C4-2B (cell line): ENCODE measurements around the gene RAB44.

Experiments used
- ZFX ChIP-seq: fragments of 450-650 bp; IDR thresholded peaks from 2 replicates; pipeline ENCODE4 v1.6.1; 2017
- TF ChIP-seq, protein P1 (sequence below): fragments of 450-650 bp; conservative IDR thresholded peaks from 2 replicates; pipeline ENCODE4 v1.5.1; 2017; ENCODE audit warnings: mild to moderate bottlenecking

GRCh38 chr6:36728289-36729160 is 30.9 kb downstream of the RAB44 start:
- TF ChIP-seq, protein P1, sequence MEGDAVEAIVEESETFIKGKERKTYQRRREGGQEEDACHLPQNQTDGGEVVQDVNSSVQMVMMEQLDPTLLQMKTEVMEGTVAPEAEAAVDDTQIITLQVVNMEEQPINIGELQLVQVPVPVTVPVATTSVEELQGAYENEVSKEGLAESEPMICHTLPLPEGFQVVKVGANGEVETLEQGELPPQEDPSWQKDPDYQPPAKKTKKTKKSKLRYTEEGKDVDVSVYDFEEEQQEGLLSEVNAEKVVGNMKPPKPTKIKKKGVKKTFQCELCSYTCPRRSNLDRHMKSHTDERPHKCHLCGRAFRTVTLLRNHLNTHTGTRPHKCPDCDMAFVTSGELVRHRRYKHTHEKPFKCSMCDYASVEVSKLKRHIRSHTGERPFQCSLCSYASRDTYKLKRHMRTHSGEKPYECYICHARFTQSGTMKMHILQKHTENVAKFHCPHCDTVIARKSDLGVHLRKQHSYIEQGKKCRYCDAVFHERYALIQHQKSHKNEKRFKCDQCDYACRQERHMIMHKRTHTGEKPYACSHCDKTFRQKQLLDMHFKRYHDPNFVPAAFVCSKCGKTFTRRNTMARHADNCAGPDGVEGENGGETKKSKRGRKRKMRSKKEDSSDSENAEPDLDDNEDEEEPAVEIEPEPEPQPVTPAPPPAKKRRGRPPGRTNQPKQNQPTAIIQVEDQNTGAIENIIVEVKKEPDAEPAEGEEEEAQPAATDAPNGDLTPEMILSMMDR = no peak
- no peak for TF ChIP-seq ZFX
